Left lung (tissue), 10 donors: ENCODE measurements around the gene CD93. TPM values are rescaled to one million over a fixed set of nuclear protein-coding genes. Genes with fewer than 3 reads are reported as not detected.

Experiments
- ATAC-seq: fragments of 200-7000 bp; cut with Tn5 transposase; one replicate; pipeline ENCODE4 v1.9.1; 2020; ENCODE audit warnings: moderate library complexity
- DNase-seq, 4 donors: peaks; one replicate each; pipeline ENCODE4 v3.0.0-alpha.2; 2013 to 2020
- H3K27ac ChIP-seq, 2 donors: fragments of 200-600 bp; sonication (generic) in 1 of 2; one replicate each; pipeline versions ENCODE4 v1.5.0 to v1.8.0; 2020 to 2021
- H3K27me3 ChIP-seq, 2 donors: fragments of 200-600 bp; sonication (generic) in 1 of 2; one replicate each; pipeline versions ENCODE4 v1.5.0 to v1.8.0; 2020 to 2021
- H3K36me3 ChIP-seq, 2 donors: fragments of 200-600 bp; sonication (generic) in 1 of 2; one replicate each; pipeline versions ENCODE4 v1.5.0 to v1.8.0; 2020 to 2021
- H3K4me1 ChIP-seq, 2 donors: fragments of 200-600 bp; one replicate each; pipeline ENCODE4 v1.8.0; 2021
- H3K4me3 ChIP-seq, 2 donors: fragments of 200-600 bp; sonication (generic) in 1 of 2; one replicate each; pipeline versions ENCODE4 v1.5.0 to v1.8.0; 2020 to 2021; ENCODE audit warnings: mild to moderate bottlenecking in 1 of 2
- H3K9me3 ChIP-seq, 2 donors: fragments of 200-600 bp; sonication (generic) in 1 of 2; one replicate each; pipeline versions ENCODE4 v1.5.0 to v1.8.0; 2020 to 2021
- intact Hi-C, 2 donors: fragments of 100-400 bp; cut with DNase I; formaldehyde crosslinking; loops; one replicate each; pipeline versions ENCODE4 v1.11.2 to v1.14.2; 2022
- polyA plus RNA-seq, 6 donors: library from polyadenylated mRNA; unstranded; fragments of 120-200 nt; gene quantifications; one replicate each; pipeline ENCODE4 v1.2.1, GENCODE V29; 2013; ENCODE audit not compliant: insufficient read length in 6 of 6
- total RNA-seq, 2 donors: library from RNA; stranded (reverse); fragmentation: NEBNext Ultra II Directional; extraction: Animal tissue kit (Norgen Biotek cat#: 25700); gene quantifications; one replicate each; pipeline ENCODE4 v1.2.1, GENCODE V29; 2021
- TF ChIP-seq, protein P1 (sequence below), 2 donors: fragments of 200-600 bp; sonication (generic) in 1 of 2; IDR thresholded peaks; one replicate each; pipeline versions ENCODE4 v1.5.0 to v1.8.0; 2021; ENCODE audit warnings: antibody characterized with exemption in 2 of 2
- donor health status: DM: no; HTN: yes; CAD: no.
- donor health status: DM: no; HTN: no; CAD: no.

Gene CD93
- total and polyA plus RNA-seq, 8 donors: 71.2 to 221 (median 180) TPM

DNA sequence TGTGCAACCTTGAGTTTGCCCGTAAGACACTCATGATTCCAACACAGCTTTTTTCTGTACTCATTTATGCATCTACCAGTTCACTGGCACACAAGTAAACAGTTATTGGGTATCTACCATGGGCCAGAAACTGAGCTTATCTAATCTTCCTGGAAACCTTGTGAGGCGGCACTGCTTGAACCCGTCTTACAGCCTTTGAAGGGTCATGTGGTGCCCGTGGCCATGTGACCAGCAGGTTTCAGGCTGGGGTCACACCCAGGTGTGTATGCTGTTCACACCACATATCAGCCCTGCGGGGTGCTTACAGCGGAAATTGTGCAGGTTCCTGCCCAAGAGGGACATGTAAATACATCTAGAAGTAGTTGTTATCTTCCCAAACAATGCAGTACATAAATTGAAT is 42.7 kb downstream of the CD93 start:
- no peak for ATAC-seq
- Histone ChIP-seq H3K4me1 (peaks cover 13 to 46% of the 10 kb centered on the region in 2 donors), H3K36me3 (peaks cover 0 to 9% of the 10 kb centered on the region in 2 donors), H3K9me3 (no peaks in the 10 kb centered on the region), H3K4me3 (no peak overlapping the region), H3K27me3 (peaks cover 11 to 42% of the 10 kb centered on the region in 2 donors), H3K27ac (no peak overlapping the region)
- TF ChIP-seq, protein P1, sequence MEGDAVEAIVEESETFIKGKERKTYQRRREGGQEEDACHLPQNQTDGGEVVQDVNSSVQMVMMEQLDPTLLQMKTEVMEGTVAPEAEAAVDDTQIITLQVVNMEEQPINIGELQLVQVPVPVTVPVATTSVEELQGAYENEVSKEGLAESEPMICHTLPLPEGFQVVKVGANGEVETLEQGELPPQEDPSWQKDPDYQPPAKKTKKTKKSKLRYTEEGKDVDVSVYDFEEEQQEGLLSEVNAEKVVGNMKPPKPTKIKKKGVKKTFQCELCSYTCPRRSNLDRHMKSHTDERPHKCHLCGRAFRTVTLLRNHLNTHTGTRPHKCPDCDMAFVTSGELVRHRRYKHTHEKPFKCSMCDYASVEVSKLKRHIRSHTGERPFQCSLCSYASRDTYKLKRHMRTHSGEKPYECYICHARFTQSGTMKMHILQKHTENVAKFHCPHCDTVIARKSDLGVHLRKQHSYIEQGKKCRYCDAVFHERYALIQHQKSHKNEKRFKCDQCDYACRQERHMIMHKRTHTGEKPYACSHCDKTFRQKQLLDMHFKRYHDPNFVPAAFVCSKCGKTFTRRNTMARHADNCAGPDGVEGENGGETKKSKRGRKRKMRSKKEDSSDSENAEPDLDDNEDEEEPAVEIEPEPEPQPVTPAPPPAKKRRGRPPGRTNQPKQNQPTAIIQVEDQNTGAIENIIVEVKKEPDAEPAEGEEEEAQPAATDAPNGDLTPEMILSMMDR (IDR thresholded peaks at IDR 0.05): no peak
- no peak for DNase-seq
- intact Hi-C loops: loop anchor here in 1 of 2 donors (10.0 kb wide), 1 partner anchor 349 kb away; no protein-coding TSS in a partner anchor

DNA sequence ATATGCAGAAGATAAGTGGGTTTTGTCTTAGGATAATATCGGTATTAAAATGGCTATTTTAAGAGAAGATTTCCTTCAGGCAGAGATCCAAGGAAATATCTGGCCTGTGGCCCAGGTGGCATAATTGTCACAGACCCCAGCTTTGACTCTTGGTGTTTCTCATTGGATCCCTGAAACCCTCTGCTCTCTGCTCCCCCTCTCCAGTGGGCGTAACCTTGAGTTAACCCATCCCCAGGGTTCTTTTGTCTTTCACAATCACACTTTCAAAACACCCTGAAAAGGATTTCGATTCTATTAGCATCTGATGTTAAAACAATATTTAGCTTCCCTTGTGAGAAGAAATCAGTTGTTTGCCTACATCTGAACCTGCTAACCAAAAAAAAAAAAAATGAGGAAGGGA is 43.9 kb downstream of the CD93 start:
- ATAC-seq (no peak), DNase-seq (no peak)
- intact Hi-C loops: loop anchor here in 1 of 2 donors (10.0 kb wide), 1 partner anchor 347 kb away; no protein-coding TSS in a partner anchor
- Histone ChIP-seq H3K27me3 (peaks cover 2 to 42% of the 10 kb centered on the region in 2 donors), H3K4me3 (no peak overlapping the region), H3K4me1 (peaks cover 5 to 35% of the 10 kb centered on the region in 2 donors), H3K27ac (no peak overlapping the region), H3K9me3 (no peaks in the 10 kb centered on the region), H3K36me3 (peaks cover 0 to 9% of the 10 kb centered on the region in 2 donors)
- TF ChIP-seq, protein P1 (IDR thresholded peaks at IDR 0.05): no peak

- Histone ChIP-seq H3K4me3 (no peak overlapping the region), H3K36me3 (no peaks in the 10 kb centered on the region), H3K27ac (no peak overlapping the region), H3K9me3 (no peaks in the 10 kb centered on the region), H3K27me3 (peaks cover 15 to 57% of the 10 kb centered on the region in 2 donors), H3K4me1 (peaks cover 0 to 12% of the 10 kb centered on the region in 2 donors)
- intact Hi-C loops: loop anchor here in 1 of 2 donors (10.0 kb wide), 1 partner anchor 345 kb away; no protein-coding TSS in a partner anchor
- TF ChIP-seq, protein P1 (IDR thresholded peaks at IDR 0.05): no peak
- no peak for ATAC-seq
- no peak for DNase-seq
Observed at GRCh38 chr20:23039885-23040508, 46.1 kb downstream of the CD93 start.

GRCh38 chr20:23039136-23039875 is 46.8 kb downstream of the CD93 start:
- peaks cover 18 to 64% of the 10 kb centered on the region in 2 donors for H3K27me3 ChIP-seq
- DNase-seq: no peak

More at GRCh38 chr20:23039136-23039875, 46.8 kb downstream of the CD93 start:
- ATAC-seq: no peak
- H3K27ac ChIP-seq: no peak overlapping the region
- H3K4me3 ChIP-seq: no peak overlapping the region
- H3K4me1 ChIP-seq: peaks cover 0 to 12% of the 10 kb centered on the region in 2 donors
- no peaks in the 10 kb centered on the region for H3K36me3 ChIP-seq
- intact Hi-C loops: no loop called here
- no peaks in the 10 kb centered on the region for H3K9me3 ChIP-seq
- TF ChIP-seq, protein P1 (IDR thresholded peaks at IDR 0.05): no peak
